ENCODE measurements around the gene CTBP2. TPM values are rescaled to one million over a fixed set of nuclear protein-coding genes. Genes with fewer than 3 reads are reported as not detected.
A peak's percentile ranks its signal among the peaks of the same experiment; 100 is the strongest.

The CTBP2 gene
- total and polyA plus RNA-seq, 2 of the 13 experiments (the other 11 are each of a cell fraction or from before 2014, with no cell fraction given), result 0.08 TPM; not detected in 1

GRCh38 chr10:124949543-124949942 lies 210.8 kb downstream of the CTBP2 start:
- no TSS peak for BruUV-seq (replicated peaks)
- H3K4me3 ChIP-seq (replicated peaks in 1 of 3; ENCODE audit: insufficient read depth in 1 of 3, low read depth in 2 of 3, low read length in 3 of 3), result no peak overlapping the region
- TF ChIP-seq CEBPB (IDR thresholded peaks at IDR 0.05; ENCODE audit: borderline replicate concordance, low read depth, low read length) (peak; percentile 51; the same call in 1 of the 2 replicates), ZNF460 (CRISPR knock-in tag; IDR thresholded peaks at IDR 0.05; ENCODE audit: borderline replicate concordance) (no peak), CTCF (CRISPR knock-in tag; IDR thresholded peaks at IDR 0.05) (0 out of 2 replicates have a peak, but pooled peaks have one; percentile 5), FOXO1 (CRISPR knock-in tag; IDR thresholded peaks at IDR 0.05) (no peak), ZNF121 (CRISPR knock-in tag; IDR thresholded peaks at IDR 0.05) (peak; percentile 89)
- DNase-seq (ENCODE audit: low spot score) (peak; percentile 9), ATAC-seq (peak; percentile 54), FAIRE-seq (no peak)
- H3K27me3 ChIP-seq (ENCODE audit: control insufficient read depth in 1 of 2, insufficient read depth in 2 of 2, low read length in 2 of 2), result no peaks in the 10 kb centered on the region; a peak in 1 of 5 replicates
- H3K36me3 ChIP-seq (replicated peaks in 1 of 2; ENCODE audit: control insufficient read depth in 1 of 2, insufficient read depth in 2 of 2, low read length in 2 of 2), result peaks cover 7 to 26% of the 10 kb centered on the region in 2 experiments; a peak in 4 of 5 replicates
- H3K9me3 ChIP-seq (ENCODE audit: low read length), result no peaks in the 10 kb centered on the region
- no peak overlapping the region for H3K4me2 ChIP-seq (ENCODE audit: low read depth, low read length)
- in situ Hi-C loops (cut with HindIII; ENCODE audit: extremely low pct_ligation_motif_present, low pct_unique_long_range_greater_than_20kb) (no loop called here), intact Hi-C loops (cut with micrococcal nuclease; ENCODE audit: unreplicated experiment) (no loop called here)
- POLR2A ChIA-PET, result no interaction called here
- peaks cover 33% of the 10 kb centered on the region for H4K20me1 ChIP-seq (ENCODE audit: insufficient read depth, low read length)
- H3K79me2 ChIP-seq (ENCODE audit: insufficient read depth, low read length), result peaks cover 74% of the 10 kb centered on the region
- H3K4me1 ChIP-seq (ENCODE audit: insufficient read depth, low read length), result peaks cover 13% of the 10 kb centered on the region
- WGBS (ENCODE audit: low lambda C conversion rate), result 98% methylated on average over 5 of the region's 5 CpGs
- no peak overlapping the region for H2AFZ ChIP-seq (ENCODE audit: low read length)
- CTCF ChIA-PET (ENCODE audit: low intra/inter-chr PET ratio, low total read pairs), result no interaction called here
- no peak overlapping the region for H3K27ac ChIP-seq (ENCODE audit: extremely low read length, insufficient read depth, low read length)
- H3K9ac ChIP-seq (ENCODE audit: insufficient read depth, low read depth, low read length), result no peak overlapping the region

GRCh38 chr10:124946945-124947344 lies 213.4 kb downstream of the CTBP2 start:
- H3K36me3 ChIP-seq (replicated peaks in 1 of 2; ENCODE audit: control insufficient read depth in 1 of 2, insufficient read depth in 2 of 2, low read length in 2 of 2), result peaks cover 6 to 27% of the 10 kb centered on the region in 2 experiments; a peak in 4 of 5 replicates
- intact Hi-C loops (cut with micrococcal nuclease; ENCODE audit: unreplicated experiment) (no loop called here), in situ Hi-C loops (cut with HindIII; ENCODE audit: extremely low pct_ligation_motif_present, low pct_unique_long_range_greater_than_20kb) (no loop called here)
- ChIA-PET POLR2A (no interaction called here), CTCF (ENCODE audit: low intra/inter-chr PET ratio, low total read pairs) (no interaction called here)
- no peaks in the 10 kb centered on the region for H3K9me3 ChIP-seq (ENCODE audit: low read length)
- H3K9ac ChIP-seq (ENCODE audit: insufficient read depth, low read depth, low read length), result no peak overlapping the region
- no peak overlapping the region for H3K4me3 ChIP-seq (replicated peaks in 1 of 3; ENCODE audit: insufficient read depth in 1 of 3, low read depth in 2 of 3, low read length in 3 of 3)
- peaks cover 34% of the 10 kb centered on the region for H4K20me1 ChIP-seq (ENCODE audit: insufficient read depth, low read length)
- H3K4me2 ChIP-seq (ENCODE audit: low read depth, low read length), result no peak overlapping the region
- WGBS (ENCODE audit: low lambda C conversion rate), result 91% methylated on average over 2 of the region's 2 CpGs
- FAIRE-seq (no peak), DNase-seq (ENCODE audit: low spot score) (no peak), ATAC-seq (no peak)
- TF ChIP-seq RXRB (CRISPR knock-in tag; IDR thresholded peaks at IDR 0.05; ENCODE audit: borderline replicate concordance) (no peak), MBD4 (IDR thresholded peaks at IDR 0.05; ENCODE audit: borderline replicate concordance, low read length) (no peak), ZSCAN29 (CRISPR knock-in tag; conservative IDR thresholded peaks at IDR 0.05) (no peak), ATRX (CRISPR knock-in tag; IDR thresholded peaks at IDR 0.05; ENCODE audit: borderline replicate concordance) (no peak), ZNF160 (CRISPR knock-in tag; IDR thresholded peaks at IDR 0.05) (no peak), REST (IDR thresholded peaks at IDR 0.05; ENCODE audit: borderline replicate concordance in 1 of 2, low read depth in 1 of 2, low read length in 2 of 2) (no peak), ISX (CRISPR knock-in tag; conservative IDR thresholded peaks at IDR 0.05) (no peak), SIN3A (IDR thresholded peaks at IDR 0.05; ENCODE audit: borderline replicate concordance, low read depth, low read length) (no peak), ETV6 (CRISPR knock-in tag; conservative IDR thresholded peaks at IDR 0.05) (no peak), ZNF296 (CRISPR knock-in tag; conservative IDR thresholded peaks at IDR 0.05) (no peak)
- no peaks in the 10 kb centered on the region for H3K4me1 ChIP-seq (ENCODE audit: insufficient read depth, low read length)
- no peaks in the 10 kb centered on the region for H3K27me3 ChIP-seq (ENCODE audit: control insufficient read depth in 1 of 2, insufficient read depth in 2 of 2, low read length in 2 of 2)
- no peak overlapping the region for H3K27ac ChIP-seq (ENCODE audit: extremely low read length, insufficient read depth, low read length)
- H3K79me2 ChIP-seq (ENCODE audit: insufficient read depth, low read length), result peaks cover 81% of the 10 kb centered on the region
- no TSS peak for BruUV-seq (replicated peaks)
- no peak overlapping the region for H2AFZ ChIP-seq (ENCODE audit: low read length)

Measured in HepG2 (cell line).